Transverse colon (tissue), 4 donors: ENCODE data around the gene PLEKHM2.

Experiments used
- CTCF ChIP-seq, 5 experiments: fragments of 200-600 bp in 3 of 5; fragments of 450-650 bp in 2 of 5; sonication (generic) in 3 of 5; IDR thresholded peaks; 1 replicate in 2 of 5; 2 replicates in 3 of 5; pipeline ENCODE4 v1.5.1; 2016 to 2017; ENCODE audit warnings: antibody characterized with exemption in 5 of 5, inconsistent platforms in 3 of 5, mild to moderate bottlenecking in 2 of 5, moderate library complexity in 1 of 5
- EP300 ChIP-seq: sonication (generic); formaldehyde crosslinking; IDR thresholded peaks from one replicate; pipeline ENCODE4 v1.6.1; 2017; ENCODE audit warnings: antibody characterized with exemption, low read depth
- POLR2A ChIP-seq: fragments of 450-650 bp; IDR thresholded peaks from one replicate; pipeline ENCODE4 v1.6.1; 2016; ENCODE audit warnings: antibody characterized with exemption, mild to moderate bottlenecking, moderate library complexity
- POLR2AphosphoS5 ChIP-seq, 3 donors: sonication (generic); formaldehyde crosslinking; IDR thresholded peaks; one replicate each; pipeline ENCODE4 v1.6.1; 2016; ENCODE audit warnings: antibody characterized with exemption in 3 of 3

GRCh38 chr1:15683345-15684039 lies 628 bp upstream of the PLEKHM2 start:
- TF ChIP-seq CTCF (IDR thresholded peaks at IDR 0.05): no peak
- TF ChIP-seq EP300: no peak
- TF ChIP-seq POLR2A: no peak
- no peak for TF ChIP-seq POLR2AphosphoS5 (IDR thresholded peaks at IDR 0.05)
